HG03442 (cell line): Measurements from ENCODE around the gene DNM1.

Experiments
- ATAC-seq: cut with Tn5 transposase; IDR thresholded peaks from one replicate; pipeline ENCODE4 v1.9.1; 2021; ENCODE audit warnings: mild to moderate bottlenecking, moderate library complexity; ENCODE audit not compliant: unreplicated experiment

DNM1 gene

GRCh38 chr9:128304136-128304970 lies 101.2 kb downstream of the DNM1 start:
- ATAC-seq, result no peak
